Measurements from ENCODE around the gene MANSC1. TPM values are rescaled to one million over a fixed set of nuclear protein-coding genes. Genes with fewer than 3 reads are reported as not detected.

Gene MANSC1
- total RNA-seq (under 1 TPM; 0.34 to 0.36 TPM), polyA plus RNA-seq (under 1 TPM; 0.39 to 0.89 (median 0.84) TPM), total RNA-seq (0.26 to 1.3 (median 0.67) reads per million in 6 experiments)

GRCh38 chr12:12349711-12350665, at the start of gene MANSC1:
MANSC1 (minus strand) TSS chr12:12350242; CDS start chr12:12343314, 6,928 bp downstream.
- Mint-ChIP-seq H3K27me3 (no peaks in the 10 kb centered on the region), H3K36me3 (peaks cover 0 to 4% (median 0%) of the 10 kb centered on the region in 3 donors), H3K4me3 (peak within 1 kb of the TSS; percentile 66 to 87 (median 74)), H3K9me3 (peaks cover 0 to 4% (median 0%) of the 10 kb centered on the region in 9 donors), H3K27ac (peak within 1 kb of the TSS; percentile 32 to 93 (median 82)), H3K4me1 (peaks cover 11 to 33% (median 27%) of the 10 kb centered on the region in 4 donors)
- ATAC-seq (peak; percentile 76 to 83), DNase-seq (peak; percentile 24 to 75 (median 50))
- POLR2A ChIA-PET, result interaction anchor here (0.6 to 1.2 kb wide), 10 partner anchors 8 to 665 kb away, joined by 3 to 6 read pairs (median 3); partner anchors contain the start of gene CDKN1B

- peaks cover 7 to 10% (median 8%) of the 10 kb centered on the region in 3 donors for H3K36me3 Mint-ChIP-seq
- no peak for ATAC-seq
- peaks cover 17 to 35% (median 20%) of the 10 kb centered on the region in 4 donors for H3K4me1 Mint-ChIP-seq
- no peaks in the 10 kb centered on the region for H3K27me3 Mint-ChIP-seq
- no peak overlapping the region for H3K4me3 Mint-ChIP-seq
- H3K9me3 Mint-ChIP-seq, result peaks cover 0 to 9% (median 3%) of the 10 kb centered on the region in 9 donors
- H3K27ac Mint-ChIP-seq, result peak overlapping the region in 5 of 10 donors; percentile 2 to 60 (median 24)
- POLR2A ChIA-PET, result interaction anchor here (0.6 kb wide), 1 partner anchor 334 kb away, joined by 3 read pairs; no protein-coding TSS in a partner anchor
- no peak for DNase-seq
These were observed 49.1 kb upstream of the MANSC1 start for GRCh38 chr12:12399161-12399560.

- DNase-seq (no peak), ATAC-seq (no peak)
- H3K27me3 Mint-ChIP-seq, result no peaks in the 10 kb centered on the region
- H3K36me3 Mint-ChIP-seq, result peaks cover 7 to 10% (median 8%) of the 10 kb centered on the region in 3 donors
- POLR2A ChIA-PET, result interaction anchor here (0.6 kb wide), 1 partner anchor 204 kb away, joined by 3 read pairs; no protein-coding TSS in a partner anchor
- peaks cover 8 to 27% (median 12%) of the 10 kb centered on the region in 4 donors for H3K4me1 Mint-ChIP-seq
- no peak overlapping the region for H3K4me3 Mint-ChIP-seq
- H3K27ac Mint-ChIP-seq, result peak overlapping the region in 8 of 10 donors; percentile 12 to 68 (median 36)
- H3K9me3 Mint-ChIP-seq, result peaks cover 0 to 9% (median 3%) of the 10 kb centered on the region in 9 donors
These were observed 48.2 kb upstream of the MANSC1 start for GRCh38 chr12:12398026-12398859.

DNA sequence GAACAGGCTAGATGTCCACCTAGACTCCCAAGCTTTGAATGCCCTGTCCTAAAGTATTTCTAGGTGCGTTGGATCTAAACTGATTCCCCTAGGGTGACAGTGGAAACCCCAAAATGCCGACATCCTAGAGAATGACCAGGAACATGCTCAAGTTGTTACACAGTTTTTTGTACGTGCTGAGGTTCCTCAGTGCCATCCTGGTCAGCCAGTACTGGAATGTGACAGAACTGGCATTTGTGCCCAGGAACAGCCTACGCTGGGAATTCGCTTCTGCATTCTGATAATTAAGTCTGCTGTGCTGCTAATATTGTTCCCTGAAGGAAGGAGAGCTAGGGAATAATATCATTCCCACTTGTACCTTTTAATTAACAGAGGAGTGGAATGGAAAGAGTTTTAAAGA, 47.1 kb upstream of the MANSC1 start:
- Mint-ChIP-seq H3K27me3 (no peaks in the 10 kb centered on the region), H3K36me3 (peaks cover 7 to 17% (median 8%) of the 10 kb centered on the region in 3 donors), H3K4me1 (peaks cover 4 to 17% (median 7%) of the 10 kb centered on the region in 4 donors), H3K27ac (peak overlapping the region in 3 of 10 donors; percentile 3 to 77 (median 4)), H3K9me3 (peaks cover 0 to 9% (median 3%) of the 10 kb centered on the region in 9 donors), H3K4me3 (no peak overlapping the region)
- no peak for DNase-seq
- no peak for ATAC-seq
- POLR2A ChIA-PET, result interaction anchor here (0.8 kb wide), 1 partner anchor 166 kb away, joined by 3 read pairs; the partner anchor contains the start of gene DUSP16

DNA sequence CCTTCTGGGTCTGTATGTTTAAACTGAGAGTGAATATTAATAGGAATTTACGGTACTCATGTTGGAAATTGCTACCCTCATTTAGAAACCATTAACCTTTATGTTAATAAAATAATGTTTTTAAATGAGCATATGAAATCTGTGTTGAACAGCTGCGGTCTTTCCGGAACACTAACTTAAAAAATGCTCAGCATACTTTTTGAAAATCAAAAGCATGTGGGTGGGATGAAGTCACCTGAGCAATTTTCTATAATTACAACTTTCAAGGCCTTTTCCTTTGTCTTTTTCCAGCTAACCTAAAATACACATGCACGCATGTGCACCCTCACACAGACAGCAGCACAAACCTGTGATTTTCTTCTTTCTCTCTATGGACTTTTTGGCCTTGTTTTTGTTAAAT, 46.7 kb upstream of the MANSC1 start:
- no peaks in the 10 kb centered on the region for H3K27me3 Mint-ChIP-seq
- peaks cover 6 to 18% (median 8%) of the 10 kb centered on the region in 3 donors for H3K36me3 Mint-ChIP-seq
- H3K9me3 Mint-ChIP-seq, result peaks cover 0 to 9% (median 3%) of the 10 kb centered on the region in 9 donors
- peak overlapping the region in 1 of 10 donors; percentile 41 for H3K27ac Mint-ChIP-seq
- H3K4me1 Mint-ChIP-seq, result peaks cover 4 to 15% (median 7%) of the 10 kb centered on the region in 4 donors
- POLR2A ChIA-PET, result interaction anchor here (0.8 kb wide), 1 partner anchor 166 kb away, joined by 3 read pairs; the partner anchor contains the start of gene DUSP16
- DNase-seq, result no peak
- ATAC-seq, result no peak
- no peak overlapping the region for H3K4me3 Mint-ChIP-seq

DNA sequence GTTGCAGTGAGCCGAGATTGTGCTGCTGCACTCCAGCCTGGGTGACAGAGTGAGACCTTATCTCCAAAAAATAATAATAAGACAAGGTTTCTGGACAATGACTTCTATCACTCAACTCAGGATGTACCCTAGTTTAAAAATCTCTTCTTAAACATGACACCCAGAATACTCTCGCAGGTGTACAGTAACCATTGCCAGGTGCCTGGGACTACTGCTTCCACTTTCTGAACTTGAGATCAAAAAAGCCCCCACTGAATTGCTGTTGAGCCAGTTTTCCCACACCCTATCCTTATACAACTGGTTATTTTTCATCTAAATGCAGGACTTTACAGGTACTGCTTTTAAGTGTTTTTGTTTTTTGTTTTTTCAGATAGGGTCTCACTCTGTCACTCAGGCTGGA, 43.1 kb upstream of the MANSC1 start:
- ATAC-seq (no peak), DNase-seq (no peak)
- POLR2A ChIA-PET, result no interaction called here
- H3K4me3 Mint-ChIP-seq, result no peak overlapping the region
- peaks cover 7 to 16% (median 11%) of the 10 kb centered on the region in 4 donors for H3K4me1 Mint-ChIP-seq
- H3K27me3 Mint-ChIP-seq, result no peaks in the 10 kb centered on the region
- H3K9me3 Mint-ChIP-seq, result no peaks in the 10 kb centered on the region
- H3K36me3 Mint-ChIP-seq, result peaks cover 0 to 24% (median 17%) of the 10 kb centered on the region in 3 donors
- no peak overlapping the region for H3K27ac Mint-ChIP-seq

GRCh38 chr12:12392413-12392812, 42.4 kb upstream of the MANSC1 start:
- ATAC-seq, result no peak
- POLR2A ChIA-PET, result interaction anchor here (0.6 to 0.7 kb wide), 2 partner anchors 11 to 38 kb away, joined by 4 to 6 read pairs; no protein-coding TSS in a partner anchor
- H3K9me3 Mint-ChIP-seq, result no peaks in the 10 kb centered on the region
- no peak for DNase-seq
- H3K27ac Mint-ChIP-seq, result no peak overlapping the region
- peaks cover 12 to 22% (median 13%) of the 10 kb centered on the region in 4 donors for H3K4me1 Mint-ChIP-seq
- H3K36me3 Mint-ChIP-seq, result peaks cover 0 to 25% (median 17%) of the 10 kb centered on the region in 3 donors
- H3K4me3 Mint-ChIP-seq, result no peak overlapping the region
- H3K27me3 Mint-ChIP-seq, result no peaks in the 10 kb centered on the region

- DNase-seq (no peak), ATAC-seq (no peak)
- H3K27me3 Mint-ChIP-seq, result no peaks in the 10 kb centered on the region
- peak overlapping the region in 1 of 10 donors; percentile 7 for H3K4me3 Mint-ChIP-seq
- peaks cover 16 to 37% (median 31%) of the 10 kb centered on the region in 3 donors for H3K36me3 Mint-ChIP-seq
- POLR2A ChIA-PET, result interaction anchor here (0.6 to 1.2 kb wide), 2 partner anchors 15 to 117 kb away, joined by 3 to 4 read pairs; no protein-coding TSS in a partner anchor
- H3K9me3 Mint-ChIP-seq, result no peaks in the 10 kb centered on the region
- peaks cover 14 to 52% (median 25%) of the 10 kb centered on the region in 4 donors for H3K4me1 Mint-ChIP-seq
- H3K27ac Mint-ChIP-seq, result peak overlapping the region in 2 of 10 donors; percentile 47 to 61
These were observed 37.5 kb upstream of the MANSC1 start for GRCh38 chr12:12387501-12387900.

- DNase-seq, result peak in 1 of 10 donors; percentile 35
- Mint-ChIP-seq H3K4me1 (peaks cover 19 to 71% (median 34%) of the 10 kb centered on the region in 4 donors), H3K27ac (peak overlapping the region; percentile 73 to 94 (median 89)), H3K9me3 (peaks cover 0 to 3% (median 0%) of the 10 kb centered on the region in 9 donors), H3K36me3 (peaks cover 20 to 34% (median 28%) of the 10 kb centered on the region in 3 donors), H3K27me3 (no peaks in the 10 kb centered on the region), H3K4me3 (peak overlapping the region in 8 of 10 donors; percentile 14 to 63 (median 38))
- peak; percentile 30 to 47 for ATAC-seq
- POLR2A ChIA-PET, result interaction anchor here (0.6 to 1.6 kb wide), 2 partner anchors 16 to 341 kb away, joined by 3 to 4 read pairs; no protein-coding TSS in a partner anchor
These were observed 34.7 kb upstream of the MANSC1 start for GRCh38 chr12:12384571-12385340.

DNA sequence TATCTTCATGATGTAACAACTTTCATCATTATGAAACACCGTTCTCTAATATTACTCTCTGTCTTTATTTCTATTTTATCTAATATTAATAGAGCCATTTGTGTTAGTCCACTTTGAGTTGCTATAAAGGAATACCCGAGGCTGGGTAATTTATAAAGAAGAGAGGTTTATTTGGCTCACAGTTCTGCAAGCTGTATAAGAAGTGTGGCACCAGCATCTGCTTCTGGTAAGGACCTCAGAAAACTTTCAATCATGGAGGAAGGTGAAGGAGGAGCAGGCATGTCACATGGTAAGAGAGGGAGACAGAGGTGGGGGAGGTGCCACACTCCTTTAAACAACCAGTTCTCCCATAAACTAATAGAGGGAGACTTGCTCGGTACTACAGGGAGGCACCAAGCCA, 31.9 kb upstream of the MANSC1 start:
- peaks cover 18 to 75% (median 35%) of the 10 kb centered on the region in 4 donors for H3K4me1 Mint-ChIP-seq
- no peaks in the 10 kb centered on the region for H3K27me3 Mint-ChIP-seq
- H3K27ac Mint-ChIP-seq, result peak overlapping the region in 8 of 10 donors; percentile 20 to 97 (median 75)
- POLR2A ChIA-PET, result no interaction called here
- H3K4me3 Mint-ChIP-seq, result peak overlapping the region in 1 of 10 donors; percentile 3
- H3K36me3 Mint-ChIP-seq, result peaks cover 20 to 30% (median 26%) of the 10 kb centered on the region in 3 donors
- DNase-seq (no peak), ATAC-seq (no peak)
- H3K9me3 Mint-ChIP-seq, result peaks cover 0 to 3% (median 0%) of the 10 kb centered on the region in 9 donors

Data from naive thymus-derived CD8-positive, alpha-beta T cell (primary cell).